Left ventricle myocardium inferior (tissue), 1 donor: ENCODE results near the gene FLT1. TPM values are rescaled to one million over a fixed set of nuclear protein-coding genes. Genes with fewer than 3 reads are reported as not detected.

ENCODE experiments used
- DNase-seq: peaks from one replicate; pipeline ENCODE4 v3.0.0-alpha.2; 2020
- H3K27ac ChIP-seq: fragments of 200-600 bp; replicated peaks from 2 replicates; pipeline ENCODE4 v1.8.0; 2021
- H3K27me3 ChIP-seq: fragments of 200-600 bp; 2 replicates; pipeline ENCODE4 v1.8.0; 2021; ENCODE audit warnings: low read depth
- H3K36me3 ChIP-seq: fragments of 200-600 bp; 2 replicates; pipeline ENCODE4 v1.8.0; 2021
- H3K4me1 ChIP-seq: fragments of 200-600 bp; 2 replicates; pipeline ENCODE4 v1.8.0; 2021
- H3K4me3 ChIP-seq: fragments of 200-600 bp; 2 replicates; pipeline ENCODE4 v1.8.0; 2021; ENCODE audit warnings: mild to moderate bottlenecking, moderate library complexity
- H3K9me3 ChIP-seq: fragments of 200-600 bp; replicated peaks from 2 replicates; pipeline ENCODE4 v1.8.0; 2021
- intact Hi-C: fragments of 100-400 bp; cut with micrococcal nuclease; formaldehyde crosslinking; loops from one replicate; pipeline ENCODE4 v1.11.0; 2022
- total RNA-seq: library from RNA; stranded (reverse); fragmentation: NEBNext Ultra II Directional; extraction: Animal tissue kit (Norgen Biotek cat#: 25700); gene quantifications from one replicate; pipeline ENCODE4 v1.2.1, GENCODE V29; 2021
- TF ChIP-seq, protein P1 (sequence below): fragments of 200-600 bp; IDR thresholded peaks from 2 replicates; pipeline ENCODE4 v1.8.0; 2021; ENCODE audit warnings: antibody characterized with exemption, mild to moderate bottlenecking, borderline replicate concordance
- donor health status: DM: no; HTN: yes; CAD: no; lungs with severe emphysema.

Gene FLT1
- total RNA-seq, 1 donor from 2014 or later: 40.7 TPM

DNA sequence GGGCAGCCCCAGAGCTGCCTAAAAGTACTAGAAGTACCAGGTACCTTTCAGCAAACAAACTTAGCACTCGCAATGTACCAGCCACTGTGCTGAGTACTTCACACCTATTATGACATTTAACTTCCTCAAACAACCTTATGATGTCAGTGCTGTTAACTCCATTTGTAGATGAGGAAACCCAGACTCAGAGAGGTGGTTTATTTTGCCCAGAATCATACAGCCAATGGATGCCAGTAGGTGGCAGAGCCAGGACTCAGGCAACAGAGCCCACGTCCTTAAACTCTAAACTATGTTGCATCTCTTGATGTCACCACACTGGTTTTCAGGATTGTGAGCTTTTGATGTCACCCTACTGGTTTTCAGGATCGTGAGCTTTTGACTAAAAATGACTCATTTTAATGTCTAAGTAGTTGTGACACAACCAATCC, 78.9 kb downstream of the FLT1 start:
- TF ChIP-seq, protein P1, sequence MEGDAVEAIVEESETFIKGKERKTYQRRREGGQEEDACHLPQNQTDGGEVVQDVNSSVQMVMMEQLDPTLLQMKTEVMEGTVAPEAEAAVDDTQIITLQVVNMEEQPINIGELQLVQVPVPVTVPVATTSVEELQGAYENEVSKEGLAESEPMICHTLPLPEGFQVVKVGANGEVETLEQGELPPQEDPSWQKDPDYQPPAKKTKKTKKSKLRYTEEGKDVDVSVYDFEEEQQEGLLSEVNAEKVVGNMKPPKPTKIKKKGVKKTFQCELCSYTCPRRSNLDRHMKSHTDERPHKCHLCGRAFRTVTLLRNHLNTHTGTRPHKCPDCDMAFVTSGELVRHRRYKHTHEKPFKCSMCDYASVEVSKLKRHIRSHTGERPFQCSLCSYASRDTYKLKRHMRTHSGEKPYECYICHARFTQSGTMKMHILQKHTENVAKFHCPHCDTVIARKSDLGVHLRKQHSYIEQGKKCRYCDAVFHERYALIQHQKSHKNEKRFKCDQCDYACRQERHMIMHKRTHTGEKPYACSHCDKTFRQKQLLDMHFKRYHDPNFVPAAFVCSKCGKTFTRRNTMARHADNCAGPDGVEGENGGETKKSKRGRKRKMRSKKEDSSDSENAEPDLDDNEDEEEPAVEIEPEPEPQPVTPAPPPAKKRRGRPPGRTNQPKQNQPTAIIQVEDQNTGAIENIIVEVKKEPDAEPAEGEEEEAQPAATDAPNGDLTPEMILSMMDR: no peak
- no peak for DNase-seq
- H3K4me3 ChIP-seq: no peak overlapping the region
- H3K36me3 ChIP-seq: no peaks in the 10 kb centered on the region
- H3K4me1 ChIP-seq: peaks cover 49% of the 10 kb centered on the region
- intact Hi-C loops: no loop called here
- no peaks in the 10 kb centered on the region for H3K9me3 ChIP-seq
- no peak overlapping the region for H3K27ac ChIP-seq
- no peaks in the 10 kb centered on the region for H3K27me3 ChIP-seq

DNA sequence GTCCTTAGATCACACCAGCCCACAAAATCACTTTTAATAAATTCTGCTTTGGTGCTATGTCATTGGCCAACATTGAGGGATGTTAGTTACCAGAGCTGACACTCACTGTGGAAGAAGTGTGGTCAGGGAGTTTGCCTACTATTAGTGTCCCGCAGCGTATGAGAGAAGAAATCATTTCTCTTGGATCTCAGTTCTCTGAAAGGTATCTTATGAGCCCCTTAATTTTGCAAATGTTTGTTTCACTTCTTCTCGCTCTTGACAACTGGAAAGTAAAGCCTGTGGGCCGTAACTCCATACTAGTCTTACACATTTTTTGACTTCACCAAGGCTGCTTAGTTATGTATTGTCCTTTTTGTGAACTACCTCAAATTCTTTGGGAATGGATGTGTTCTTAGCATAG, 80.9 kb downstream of the FLT1 start:
- Histone ChIP-seq H3K9me3 (no peaks in the 10 kb centered on the region), H3K27ac (peak overlapping the region; percentile 73), H3K36me3 (no peaks in the 10 kb centered on the region), H3K27me3 (no peaks in the 10 kb centered on the region), H3K4me3 (no peak overlapping the region), H3K4me1 (peaks cover 64% of the 10 kb centered on the region)
- TF ChIP-seq, protein P1: no peak
- DNase-seq: no peak
- intact Hi-C loops: no loop called here

DNA sequence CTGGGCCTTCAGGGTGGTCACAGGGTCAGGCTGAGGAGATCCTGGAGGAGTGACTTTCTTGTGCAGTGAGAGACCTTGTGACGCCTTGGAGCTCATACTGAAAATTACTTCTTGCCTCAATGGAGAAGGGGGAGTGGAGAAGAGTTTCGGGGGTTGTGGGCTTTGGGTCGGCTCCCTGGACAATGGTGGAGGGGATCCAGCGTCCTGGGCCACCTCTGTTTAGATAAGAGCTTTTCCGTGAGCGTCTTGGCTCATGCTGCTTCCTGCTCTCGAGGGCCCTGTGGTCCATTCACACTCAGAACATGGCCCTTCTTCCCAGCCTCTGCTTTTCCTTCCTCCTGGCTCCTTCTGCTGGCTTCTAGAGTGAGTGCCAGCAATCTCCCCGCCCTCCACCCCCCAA, 81.9 kb downstream of the FLT1 start:
- TF ChIP-seq, protein P1: no peak
- H3K36me3 ChIP-seq: no peaks in the 10 kb centered on the region
- H3K4me1 ChIP-seq: peaks cover 66% of the 10 kb centered on the region
- intact Hi-C loops: no loop called here
- peak overlapping the region; percentile 73 for H3K27ac ChIP-seq
- no peak overlapping the region for H3K4me3 ChIP-seq
- no peaks in the 10 kb centered on the region for H3K9me3 ChIP-seq
- DNase-seq: peak; percentile 49
- H3K27me3 ChIP-seq: no peaks in the 10 kb centered on the region

DNA sequence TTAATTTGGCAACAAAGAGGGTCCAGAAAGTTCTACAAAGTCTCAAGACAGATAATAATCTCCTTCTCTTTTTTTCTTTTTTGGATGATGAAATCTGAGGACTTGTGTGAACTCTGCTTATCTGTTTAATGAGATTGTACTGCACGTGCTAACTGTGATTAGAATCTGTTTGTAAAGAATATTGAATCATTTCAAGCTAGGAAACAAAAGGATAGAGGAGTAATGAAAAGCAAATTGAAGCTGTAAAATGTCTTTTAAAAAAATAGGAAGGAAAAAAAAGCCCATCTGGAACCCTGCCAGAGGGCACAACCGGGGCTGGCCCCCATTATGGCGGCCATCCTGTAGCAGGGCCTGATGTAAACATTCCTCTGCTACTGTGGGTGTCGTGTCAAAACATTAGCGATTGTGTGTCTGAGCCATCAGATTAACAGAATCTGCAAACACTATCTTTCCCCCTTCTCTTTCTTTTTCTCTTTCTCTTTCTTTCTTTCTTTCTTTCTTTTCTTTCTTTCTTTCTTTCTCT, 83.0 kb downstream of the FLT1 start:
- H3K4me1 ChIP-seq: peaks cover 74% of the 10 kb centered on the region
- H3K9me3 ChIP-seq: no peaks in the 10 kb centered on the region
- H3K27me3 ChIP-seq: no peaks in the 10 kb centered on the region
- peak overlapping the region; percentile 73 for H3K27ac ChIP-seq
- intact Hi-C loops: no loop called here
- H3K4me3 ChIP-seq: no peak overlapping the region
- H3K36me3 ChIP-seq: no peaks in the 10 kb centered on the region
- DNase-seq: no peak
- TF ChIP-seq, protein P1: no peak

DNA sequence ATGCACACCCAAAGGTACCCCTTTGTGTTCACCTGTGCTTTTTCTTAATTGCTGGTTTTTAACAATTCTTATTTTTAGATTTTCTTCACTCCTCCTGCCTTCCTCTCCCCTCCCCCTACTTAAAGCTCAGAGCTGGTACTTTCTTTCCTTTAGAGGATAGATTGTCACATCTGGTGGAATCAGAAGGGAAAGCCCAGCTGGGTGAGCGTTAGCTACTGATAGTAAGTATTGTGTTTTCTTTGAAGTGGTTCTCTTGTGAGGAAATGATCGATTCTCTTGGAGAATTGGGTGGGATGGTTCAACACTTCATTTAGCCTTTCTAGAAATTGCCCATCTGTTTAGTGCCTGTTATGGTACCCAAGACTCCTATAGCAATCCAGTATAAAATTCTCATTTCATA, 84.8 kb downstream of the FLT1 start:
- TF ChIP-seq, protein P1: no peak
- Histone ChIP-seq H3K4me1 (peaks cover 76% of the 10 kb centered on the region), H3K4me3 (no peak overlapping the region), H3K27me3 (no peaks in the 10 kb centered on the region), H3K27ac (peak overlapping the region; percentile 73), H3K36me3 (peaks cover 5% of the 10 kb centered on the region), H3K9me3 (no peaks in the 10 kb centered on the region)
- intact Hi-C loops: no loop called here
- no peak for DNase-seq

DNA sequence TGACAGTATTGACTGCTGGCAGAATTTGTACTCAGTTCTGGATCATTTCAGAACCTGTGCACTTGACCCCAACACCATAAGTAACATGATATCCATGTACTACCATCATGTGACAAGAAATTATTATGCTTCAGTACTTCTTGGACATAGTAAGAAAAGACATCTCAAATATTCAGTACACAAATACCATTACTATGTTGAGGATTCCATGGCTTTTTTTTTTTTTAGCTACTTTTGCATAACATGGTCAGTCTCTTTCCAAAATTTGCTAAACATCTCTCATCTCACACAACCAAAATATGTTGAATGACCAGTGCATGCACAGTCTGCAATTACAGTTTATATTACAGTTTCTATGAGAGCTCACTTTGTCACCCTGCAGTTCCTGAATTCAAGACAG, 85.3 kb downstream of the FLT1 start:
- Histone ChIP-seq H3K27ac (peak overlapping the region; percentile 73), H3K4me1 (peaks cover 72% of the 10 kb centered on the region)
- intact Hi-C loops: no loop called here

More for the DNA sequence above, 85.3 kb downstream of the FLT1 start:
- H3K36me3 ChIP-seq: peaks cover 10% of the 10 kb centered on the region
- H3K4me3 ChIP-seq: no peak overlapping the region
- TF ChIP-seq, protein P1: no peak
- DNase-seq: no peak
- no peaks in the 10 kb centered on the region for H3K9me3 ChIP-seq
- H3K27me3 ChIP-seq: no peaks in the 10 kb centered on the region
